Mesothelial cell of epicardium (in vitro differentiated cells): Measurements from ENCODE around the gene SETBP1. TPM values are rescaled to one million over a fixed set of nuclear protein-coding genes. Genes with fewer than 3 reads are reported as not detected.

Source experiments
- DNase-seq, 2 experiments: peaks; one replicate each; pipeline ENCODE4 v3.0.0; 2021; ENCODE audit warnings: low spot score in 2 of 2; ENCODE audit not compliant: unreplicated experiment in 2 of 2
- H3K27ac Mint-ChIP-seq: 2 replicates; pipeline ENCODE4 v1.8.0; 2021; ENCODE audit warnings: mixed read lengths
- H3K27me3 Mint-ChIP-seq: 2 replicates; pipeline ENCODE4 v1.8.0; 2021; ENCODE audit warnings: low read depth, mixed read lengths
- H3K36me3 Mint-ChIP-seq: 2 replicates; pipeline ENCODE4 v1.8.0; 2021; ENCODE audit warnings: mixed read lengths
- H3K4me1 Mint-ChIP-seq: 2 replicates; pipeline ENCODE4 v1.8.0; 2021; ENCODE audit warnings: mixed read lengths
- H3K4me3 Mint-ChIP-seq: 2 replicates; pipeline ENCODE4 v1.8.0; 2021; ENCODE audit warnings: mild to moderate bottlenecking, moderate library complexity, mixed read lengths
- H3K9me3 Mint-ChIP-seq: 2 replicates; pipeline ENCODE4 v1.8.0; 2021; ENCODE audit warnings: mixed read lengths
- total RNA-seq: library from RNA; stranded (reverse); gene quantifications from 3 replicates; pipeline ENCODE4 v1.2.1, GENCODE V29; 2021
- TF ChIP-seq, protein P1 (sequence below): fragments of 200-600 bp; sonication (generic); IDR thresholded peaks from one replicate; pipeline ENCODE4 v1.5.0; 2021; ENCODE audit warnings: antibody characterized with exemption; ENCODE audit not compliant: unreplicated experiment

The SETBP1 gene
- total RNA-seq, 1 donor from 2014 or later = 47.7 TPM

- Mint-ChIP-seq H3K4me1 (peaks cover 23% of the 10 kb centered on the region), H3K4me3 (no peak overlapping the region), H3K27me3 (no peaks in the 10 kb centered on the region), H3K9me3 (peaks cover 5% of the 10 kb centered on the region), H3K36me3 (peaks cover 7% of the 10 kb centered on the region), H3K27ac (no peak overlapping the region)
- TF ChIP-seq, protein P1, sequence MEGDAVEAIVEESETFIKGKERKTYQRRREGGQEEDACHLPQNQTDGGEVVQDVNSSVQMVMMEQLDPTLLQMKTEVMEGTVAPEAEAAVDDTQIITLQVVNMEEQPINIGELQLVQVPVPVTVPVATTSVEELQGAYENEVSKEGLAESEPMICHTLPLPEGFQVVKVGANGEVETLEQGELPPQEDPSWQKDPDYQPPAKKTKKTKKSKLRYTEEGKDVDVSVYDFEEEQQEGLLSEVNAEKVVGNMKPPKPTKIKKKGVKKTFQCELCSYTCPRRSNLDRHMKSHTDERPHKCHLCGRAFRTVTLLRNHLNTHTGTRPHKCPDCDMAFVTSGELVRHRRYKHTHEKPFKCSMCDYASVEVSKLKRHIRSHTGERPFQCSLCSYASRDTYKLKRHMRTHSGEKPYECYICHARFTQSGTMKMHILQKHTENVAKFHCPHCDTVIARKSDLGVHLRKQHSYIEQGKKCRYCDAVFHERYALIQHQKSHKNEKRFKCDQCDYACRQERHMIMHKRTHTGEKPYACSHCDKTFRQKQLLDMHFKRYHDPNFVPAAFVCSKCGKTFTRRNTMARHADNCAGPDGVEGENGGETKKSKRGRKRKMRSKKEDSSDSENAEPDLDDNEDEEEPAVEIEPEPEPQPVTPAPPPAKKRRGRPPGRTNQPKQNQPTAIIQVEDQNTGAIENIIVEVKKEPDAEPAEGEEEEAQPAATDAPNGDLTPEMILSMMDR = no peak
- no peak for DNase-seq
Observed at GRCh38 chr18:44857744-44858491, 177.2 kb downstream of the SETBP1 start.

DNA sequence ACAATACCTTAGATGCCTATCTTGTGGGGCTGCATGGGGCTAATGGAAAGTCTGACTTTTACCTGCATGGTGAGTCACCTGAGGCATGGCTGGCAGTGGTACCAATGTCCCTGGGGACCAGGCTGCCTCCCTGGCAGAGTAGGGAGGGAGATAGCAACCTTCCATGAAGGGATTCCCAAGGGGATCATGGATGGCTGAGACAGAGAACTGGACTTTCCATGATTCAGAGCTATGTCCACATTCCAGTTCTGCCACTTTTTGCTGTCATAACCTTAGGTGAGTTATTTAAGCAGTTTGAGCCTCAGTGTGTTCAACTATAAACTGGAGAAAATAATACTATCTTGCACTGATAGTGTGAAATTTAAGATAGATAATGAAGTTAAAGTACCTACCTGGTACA lies 178.6 kb downstream of the SETBP1 start:
- Mint-ChIP-seq H3K27ac (no peak overlapping the region), H3K27me3 (no peaks in the 10 kb centered on the region), H3K36me3 (peaks cover 7% of the 10 kb centered on the region), H3K4me3 (no peak overlapping the region), H3K4me1 (peaks cover 27% of the 10 kb centered on the region), H3K9me3 (peaks cover 5% of the 10 kb centered on the region)
- TF ChIP-seq, protein P1 = no peak
- DNase-seq = no peak

DNA sequence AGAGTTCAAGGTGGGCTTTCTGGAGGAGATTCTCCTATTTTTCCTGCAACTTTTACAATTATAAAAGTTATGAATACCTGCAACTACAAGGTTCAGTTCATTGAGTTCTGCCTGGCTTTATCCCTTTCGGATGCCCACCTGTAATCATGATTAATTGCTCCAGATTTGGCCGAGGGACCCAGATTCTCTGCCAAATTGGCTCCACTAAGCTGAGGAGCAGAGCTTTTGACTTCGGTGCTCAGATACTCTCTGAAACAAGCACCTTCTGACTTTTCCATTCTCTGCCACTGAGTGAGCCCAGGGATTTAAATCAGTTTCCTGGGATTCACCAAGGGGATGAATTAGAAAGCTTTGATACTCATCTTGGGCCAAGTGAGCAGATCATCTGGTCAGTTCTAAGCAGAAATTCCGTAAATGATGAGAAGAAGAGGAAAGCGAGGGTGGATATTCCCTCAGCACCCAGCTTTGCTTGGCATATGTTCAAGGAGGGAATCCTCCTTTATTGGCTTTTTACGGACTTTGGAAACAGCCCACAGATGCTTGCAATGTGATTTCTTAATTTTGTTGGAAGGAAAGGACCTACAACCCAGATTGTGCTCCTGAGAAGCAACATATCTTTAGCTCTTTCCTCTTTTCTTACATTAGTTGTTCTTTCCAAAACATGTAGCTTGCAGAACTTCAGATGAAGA lies 179.2 kb downstream of the SETBP1 start:
- no peak overlapping the region for H3K27ac Mint-ChIP-seq
- H3K36me3 Mint-ChIP-seq = peaks cover 4% of the 10 kb centered on the region
- no peaks in the 10 kb centered on the region for H3K27me3 Mint-ChIP-seq
- H3K4me1 Mint-ChIP-seq = peaks cover 28% of the 10 kb centered on the region
- H3K4me3 Mint-ChIP-seq = no peak overlapping the region
- no peak for DNase-seq
- TF ChIP-seq, protein P1 = no peak
- H3K9me3 Mint-ChIP-seq = peaks cover 5% of the 10 kb centered on the region

DNA sequence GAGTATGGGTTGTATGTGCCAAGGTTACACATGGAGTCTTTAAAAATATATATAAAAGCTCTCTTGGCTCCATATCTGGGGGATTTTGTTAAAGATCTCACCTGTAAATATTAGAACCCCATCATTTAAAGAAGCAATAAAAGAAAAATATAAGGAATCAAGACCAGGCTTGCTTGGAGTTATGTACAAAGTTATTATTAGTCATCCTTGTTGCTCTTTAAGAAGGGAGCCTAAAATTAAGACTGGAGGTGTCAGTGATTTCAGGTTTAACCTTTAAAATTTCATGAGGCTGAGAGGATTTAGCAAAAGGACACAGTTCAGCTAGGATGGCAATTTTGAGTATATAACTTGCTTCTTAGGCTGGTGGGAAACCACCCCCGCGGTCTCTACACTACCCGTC lies 181.4 kb downstream of the SETBP1 start:
- no peak overlapping the region for H3K27ac Mint-ChIP-seq
- no peak for DNase-seq
- TF ChIP-seq, protein P1 = no peak

GRCh38 chr18:44866103-44866502 lies 185.4 kb downstream of the SETBP1 start:
- no peak overlapping the region for H3K4me3 Mint-ChIP-seq
- peaks cover 2% of the 10 kb centered on the region for H3K36me3 Mint-ChIP-seq
- H3K9me3 Mint-ChIP-seq = no peaks in the 10 kb centered on the region
- TF ChIP-seq, protein P1 = no peak
- peaks cover 16% of the 10 kb centered on the region for H3K4me1 Mint-ChIP-seq
- no peak overlapping the region for H3K27ac Mint-ChIP-seq
- DNase-seq = no peak
- no peaks in the 10 kb centered on the region for H3K27me3 Mint-ChIP-seq

More for the DNA sequence above, 181.4 kb downstream of the SETBP1 start:
- Mint-ChIP-seq H3K4me1 (peaks cover 26% of the 10 kb centered on the region), H3K9me3 (no peaks in the 10 kb centered on the region), H3K4me3 (no peak overlapping the region), H3K27me3 (no peaks in the 10 kb centered on the region), H3K36me3 (no peaks in the 10 kb centered on the region)
